Measurements from ENCODE around the gene LATS1.
"Not testable (repeated sequence)": the region's sequence is repeated elsewhere in the genome, so short reads cannot be mapped to it uniquely, and the experiment has no call there.

Gene LATS1

GRCh38 chr6:149717588-149718458 lies at the start of gene LATS1:
Gene LATS1, minus strand, starts transcription at chr6:149718101. Its CDS starts 15,975 bp downstream, at chr6:149702126.
- peak; percentile 90 for DNase-seq

- no peak for DNase-seq
Observed at GRCh38 chr6:149766156-149766769, 48.4 kb upstream of the LATS1 start.

GRCh38 chr6:149763866-149764265 lies 46.0 kb upstream of the LATS1 start:
- no peak for DNase-seq

- no peak for DNase-seq
Observed at GRCh38 chr6:149761438-149761837, 43.5 kb upstream of the LATS1 start.

- no peak for DNase-seq
Observed at GRCh38 chr6:149756261-149756636, 38.3 kb upstream of the LATS1 start.

- DNase-seq: no peak
Observed at GRCh38 chr6:149755300-149756260, 37.7 kb upstream of the LATS1 start.

- no peak for DNase-seq
Observed at GRCh38 chr6:149754548-149754947, 36.6 kb upstream of the LATS1 start.

- not testable (repeated sequence) for DNase-seq
Observed at GRCh38 chr6:149753374-149753637, 35.4 kb upstream of the LATS1 start.

- no peak for DNase-seq
Observed at GRCh38 chr6:149752600-149753373, 34.9 kb upstream of the LATS1 start.

- not testable (repeated sequence) for DNase-seq
Observed at GRCh38 chr6:149751920-149752319, 34.0 kb upstream of the LATS1 start.

GRCh38 chr6:149751239-149751638 lies 33.3 kb upstream of the LATS1 start:
- DNase-seq: no peak

GRCh38 chr6:149750136-149750609 lies 32.3 kb upstream of the LATS1 start:
- DNase-seq: peak; percentile 55

GRCh38 chr6:149749594-149750135 lies 31.8 kb upstream of the LATS1 start, which contains the start of gene PCMT1:
Gene PCMT1, plus strand, starts transcription at chr6:149749741. Its CDS starts 161 bp downstream, at chr6:149749902.
- DNase-seq: peak; percentile 86

GRCh38 chr6:149749082-149749593 lies 31.2 kb upstream of the LATS1 start:
- DNase-seq: not testable (repeated sequence)

- DNase-seq: peak; percentile 92
Observed at GRCh38 chr6:149746147-149746946, 28.4 kb upstream of the LATS1 start, which contains the start of gene NUP43. Gene NUP43, minus strand, starts transcription at chr6:149746529. Its CDS starts 34 bp downstream, at chr6:149746495.

GRCh38 chr6:149745252-149745651 lies 27.4 kb upstream of the LATS1 start:
- DNase-seq: not testable (repeated sequence)

GRCh38 chr6:149734915-149735314 lies 17.0 kb upstream of the LATS1 start:
- DNase-seq: no peak

GRCh38 chr6:149733089-149733720 lies 15.3 kb upstream of the LATS1 start:
- no peak for DNase-seq

GRCh38 chr6:149729824-149730223 lies 11.9 kb upstream of the LATS1 start:
- no peak for DNase-seq

Data from stimulated activated CD4-positive, alpha-beta T cell treated with anti-CD3 and anti-CD28 coated beads, Interleukin-12 subunit alpha, Interleukin-12 subunit beta, amount 100 ng/mL, for 4 hours (primary cell).